ENCODE data around the gene RUNX3. TPM values are rescaled to one million over a fixed set of nuclear protein-coding genes. Genes with fewer than 3 reads are reported as not detected.
"Not testable (repeated sequence)": the region's sequence is repeated elsewhere in the genome, so short reads cannot be mapped to it uniquely, and the experiment has no call there.

Gene RUNX3
- 10 to 100 TPM; 14.7 to 28.7 (median 18.2) TPM for polyA plus RNA-seq (ENCODE audit: low read depth in 6 of 6)

DNA sequence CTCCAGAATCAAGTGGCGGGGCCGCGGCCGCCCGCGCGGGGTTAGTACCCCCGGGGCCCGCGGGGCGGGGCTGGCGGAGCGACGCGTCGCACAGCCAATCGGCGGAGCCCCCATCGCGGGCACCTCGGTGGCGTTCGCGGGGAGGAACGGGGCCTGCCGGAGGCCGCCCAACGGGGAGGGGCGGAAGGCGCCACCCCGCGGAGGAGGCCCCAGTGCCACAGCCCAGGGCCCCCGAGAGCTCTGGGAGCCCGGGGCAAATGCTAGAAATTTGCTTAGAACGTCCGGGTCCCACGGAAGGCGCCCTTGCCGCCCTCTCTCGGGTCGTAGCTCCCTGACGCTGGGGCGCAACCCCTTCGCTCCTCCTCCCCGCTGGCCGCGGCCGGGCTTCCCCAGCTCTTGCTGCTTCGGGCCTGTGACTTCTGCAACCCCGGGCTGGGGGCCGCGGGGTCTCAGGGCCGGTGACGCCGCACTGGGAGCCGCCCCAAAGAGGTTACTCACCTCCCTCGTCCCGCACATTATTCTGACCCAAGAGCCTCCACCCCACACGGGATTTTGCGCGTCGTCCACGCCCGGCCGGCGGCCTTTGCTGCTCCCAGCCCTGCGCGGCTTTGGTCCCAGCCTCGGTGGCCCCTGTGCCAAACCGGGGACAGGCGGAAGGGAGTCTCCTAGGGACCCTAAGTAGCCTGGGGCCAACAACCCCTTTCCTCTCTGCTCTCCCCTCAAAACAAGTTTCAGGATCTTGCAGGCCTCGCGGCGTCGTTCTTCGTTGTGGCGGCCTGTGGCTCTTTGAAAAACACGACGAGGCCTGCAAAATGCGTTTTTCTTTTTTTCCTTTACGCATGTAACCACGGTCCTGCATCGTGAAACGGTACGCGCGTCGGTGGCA is at the start of gene RUNX3:
Gene RUNX3, minus strand, starts transcription at position 17 of the 886 bp plus-strand sequence. CDS start 408 bp downstream, outside the sequence.
- ATAC-seq (ENCODE audit: low read depth in 2 of 2) (peak; percentile 79 to 81), DNase-seq (peak; percentile 96)
- H3K4me3 Mint-ChIP-seq, result peak within 1 kb of the TSS; percentile 97 to 100 (median 99)
- H3K36me3 Mint-ChIP-seq, result peaks cover 0 to 4% of the 10 kb centered on the region in 2 donors
- H3K27me3 Mint-ChIP-seq, result no peaks in the 10 kb centered on the region
- peak within 1 kb of the TSS; percentile 97 to 100 (median 99) for H3K27ac Mint-ChIP-seq
- H3K9me3 Mint-ChIP-seq, result no peaks in the 10 kb centered on the region
- peaks cover 39 to 66% (median 54%) of the 10 kb centered on the region in 3 donors for H3K4me1 Mint-ChIP-seq

DNA sequence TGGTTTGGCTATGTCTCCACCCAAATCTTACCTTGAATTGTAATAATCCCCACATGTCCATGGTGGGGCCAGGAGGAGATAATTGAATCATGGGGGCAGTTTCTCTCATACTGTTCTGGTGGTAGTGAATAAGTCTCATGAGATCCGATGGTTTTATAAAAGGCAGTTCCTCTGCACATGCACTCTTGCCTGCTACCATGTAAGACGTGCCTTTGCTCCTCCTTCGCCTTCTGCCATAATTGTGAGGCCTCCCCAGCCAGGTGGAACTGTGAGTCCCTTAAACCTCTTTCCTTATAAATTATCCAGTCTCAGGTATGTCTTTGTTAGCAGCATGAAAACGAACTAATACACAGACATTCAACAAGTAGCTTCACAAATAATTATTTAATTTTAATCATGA is 49.2 kb upstream of the RUNX3 start:
- peaks cover 6 to 28% of the 10 kb centered on the region in 2 donors for H3K36me3 Mint-ChIP-seq
- H3K4me1 Mint-ChIP-seq, result peaks cover 0 to 11% (median 0%) of the 10 kb centered on the region in 3 donors
- not testable (repeated sequence) for ATAC-seq (ENCODE audit: low read depth in 2 of 2); H3K27ac Mint-ChIP-seq; H3K27me3 Mint-ChIP-seq; H3K4me3 Mint-ChIP-seq; DNase-seq
- peaks cover 21 to 30% (median 28%) of the 10 kb centered on the region in 7 donors for H3K9me3 Mint-ChIP-seq

DNA sequence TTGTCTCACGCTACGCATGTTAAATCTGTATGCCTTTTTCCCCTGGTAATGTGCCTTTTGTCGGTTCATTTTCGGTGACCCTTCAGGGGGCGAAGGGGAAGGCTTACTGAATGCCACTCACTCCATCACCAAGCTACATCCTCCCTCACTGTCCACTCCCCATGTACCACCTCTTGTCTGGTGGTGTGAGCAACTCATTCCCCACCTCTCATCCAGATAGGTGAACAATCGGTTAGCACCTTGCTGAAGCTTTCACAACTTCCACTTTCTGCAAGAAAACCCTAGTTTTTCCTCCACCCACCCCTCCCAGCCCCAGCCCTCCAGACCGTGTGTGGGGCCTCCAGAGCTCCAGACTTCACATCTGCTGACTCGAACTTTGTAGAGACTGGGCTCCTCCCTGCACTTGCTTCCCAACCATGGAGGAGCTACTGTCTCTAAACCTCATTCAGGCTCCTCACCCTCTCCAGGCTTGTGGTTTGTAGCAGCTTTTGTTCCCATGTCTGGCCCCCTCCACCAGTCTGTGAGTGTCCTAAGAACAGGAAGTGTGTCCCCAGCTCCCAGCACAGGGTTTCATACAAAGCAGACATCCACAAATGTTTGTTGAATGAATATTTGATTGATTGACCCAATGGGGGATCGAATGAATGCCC is 48.4 kb upstream of the RUNX3 start:
- H3K9me3 Mint-ChIP-seq, result peaks cover 22 to 32% (median 30%) of the 10 kb centered on the region in 7 donors
- H3K36me3 Mint-ChIP-seq, result peaks cover 9 to 31% of the 10 kb centered on the region in 2 donors
- H3K4me1 Mint-ChIP-seq, result peaks cover 0 to 11% (median 0%) of the 10 kb centered on the region in 3 donors
- H3K27me3 Mint-ChIP-seq, result peaks cover 0 to 8% (median 6%) of the 10 kb centered on the region in 3 donors
- H3K27ac Mint-ChIP-seq, result peak overlapping the region in 2 of 6 donors; percentile 28 to 54
- ATAC-seq (ENCODE audit: low read depth in 2 of 2) (no peak), DNase-seq (no peak)
- H3K4me3 Mint-ChIP-seq, result no peak overlapping the region

DNA sequence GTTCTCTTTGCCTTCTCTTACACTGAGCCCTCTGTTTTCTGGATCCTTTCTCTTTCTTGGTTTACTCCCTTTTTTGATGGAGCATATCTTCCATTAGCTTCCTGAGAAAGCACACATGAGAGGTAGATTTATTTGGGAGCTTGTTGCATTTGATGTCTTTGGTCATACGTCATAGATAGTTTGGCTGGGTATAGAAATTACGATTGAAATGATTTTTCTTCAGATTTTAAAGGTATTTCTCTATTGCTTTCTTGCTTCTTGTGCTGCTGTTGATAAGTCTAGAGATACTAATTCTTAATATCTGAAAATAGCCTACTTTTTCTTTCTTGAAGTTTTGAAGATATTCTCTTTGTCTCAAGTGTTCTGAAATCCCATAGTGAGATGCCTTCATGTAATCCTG is 45.3 kb upstream of the RUNX3 start:
- ATAC-seq (ENCODE audit: low read depth in 2 of 2) (no peak), DNase-seq (no peak)
- H3K27me3 Mint-ChIP-seq, result peaks cover 0 to 11% (median 8%) of the 10 kb centered on the region in 3 donors
- peaks cover 0 to 17% (median 4%) of the 10 kb centered on the region in 3 donors for H3K4me1 Mint-ChIP-seq
- H3K27ac Mint-ChIP-seq, result no peak overlapping the region
- no peak overlapping the region for H3K4me3 Mint-ChIP-seq
- H3K9me3 Mint-ChIP-seq, result peaks cover 24 to 33% (median 30%) of the 10 kb centered on the region in 7 donors
- H3K36me3 Mint-ChIP-seq, result peaks cover 9 to 31% of the 10 kb centered on the region in 2 donors

DNA sequence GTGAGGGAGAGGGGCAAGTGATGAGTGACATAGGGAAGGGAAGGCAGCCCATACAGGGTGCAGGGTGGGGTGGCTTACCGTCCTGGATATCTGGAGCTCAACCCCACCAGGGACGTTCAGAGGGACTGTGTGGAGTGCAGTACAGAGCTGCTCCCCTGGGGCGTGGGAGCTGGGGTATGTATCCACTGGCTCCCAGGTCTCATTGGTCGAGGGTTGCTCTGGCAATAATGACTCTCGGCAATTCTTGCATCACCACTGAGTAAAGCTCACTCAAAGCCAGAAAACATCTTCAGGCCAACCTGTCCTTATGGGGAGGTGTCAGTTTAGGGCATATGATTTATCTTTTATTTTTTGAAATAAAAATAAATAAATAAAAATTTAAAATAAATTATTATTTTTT is 43.2 kb upstream of the RUNX3 start:
- no peak overlapping the region for H3K4me3 Mint-ChIP-seq
- DNase-seq (no peak), ATAC-seq (ENCODE audit: low read depth in 2 of 2) (no peak)
- peaks cover 24 to 33% (median 30%) of the 10 kb centered on the region in 7 donors for H3K9me3 Mint-ChIP-seq
- no peak overlapping the region for H3K27ac Mint-ChIP-seq
- peaks cover 0 to 10% (median 4%) of the 10 kb centered on the region in 3 donors for H3K4me1 Mint-ChIP-seq
- peaks cover 9 to 31% of the 10 kb centered on the region in 2 donors for H3K36me3 Mint-ChIP-seq
- peaks cover 0 to 11% (median 8%) of the 10 kb centered on the region in 3 donors for H3K27me3 Mint-ChIP-seq

DNA sequence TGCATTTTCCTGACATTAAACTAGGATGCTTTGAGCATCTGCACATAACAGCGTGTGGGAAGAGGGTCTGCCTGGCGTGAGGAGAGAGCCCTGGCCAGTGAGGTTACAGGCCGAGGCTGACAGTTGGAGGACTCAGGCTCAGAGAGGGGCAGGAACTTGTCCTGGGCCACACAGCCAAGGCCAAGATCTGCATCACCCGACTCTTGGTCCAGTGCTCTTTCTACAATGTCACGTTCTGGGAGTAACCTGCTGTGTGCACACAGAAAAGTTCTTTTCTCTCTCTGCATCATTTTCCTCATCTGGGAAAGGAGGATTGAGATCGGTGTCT is 42.8 kb upstream of the RUNX3 start:
- H3K4me3 Mint-ChIP-seq, result no peak overlapping the region
- H3K36me3 Mint-ChIP-seq, result peaks cover 9 to 31% of the 10 kb centered on the region in 2 donors
- ATAC-seq (ENCODE audit: low read depth in 2 of 2) (no peak), DNase-seq (no peak)
- H3K9me3 Mint-ChIP-seq, result peaks cover 24 to 31% (median 30%) of the 10 kb centered on the region in 7 donors
- peaks cover 0 to 11% (median 8%) of the 10 kb centered on the region in 3 donors for H3K27me3 Mint-ChIP-seq
- H3K4me1 Mint-ChIP-seq, result peaks cover 0 to 7% (median 4%) of the 10 kb centered on the region in 3 donors
- no peak overlapping the region for H3K27ac Mint-ChIP-seq

DNA sequence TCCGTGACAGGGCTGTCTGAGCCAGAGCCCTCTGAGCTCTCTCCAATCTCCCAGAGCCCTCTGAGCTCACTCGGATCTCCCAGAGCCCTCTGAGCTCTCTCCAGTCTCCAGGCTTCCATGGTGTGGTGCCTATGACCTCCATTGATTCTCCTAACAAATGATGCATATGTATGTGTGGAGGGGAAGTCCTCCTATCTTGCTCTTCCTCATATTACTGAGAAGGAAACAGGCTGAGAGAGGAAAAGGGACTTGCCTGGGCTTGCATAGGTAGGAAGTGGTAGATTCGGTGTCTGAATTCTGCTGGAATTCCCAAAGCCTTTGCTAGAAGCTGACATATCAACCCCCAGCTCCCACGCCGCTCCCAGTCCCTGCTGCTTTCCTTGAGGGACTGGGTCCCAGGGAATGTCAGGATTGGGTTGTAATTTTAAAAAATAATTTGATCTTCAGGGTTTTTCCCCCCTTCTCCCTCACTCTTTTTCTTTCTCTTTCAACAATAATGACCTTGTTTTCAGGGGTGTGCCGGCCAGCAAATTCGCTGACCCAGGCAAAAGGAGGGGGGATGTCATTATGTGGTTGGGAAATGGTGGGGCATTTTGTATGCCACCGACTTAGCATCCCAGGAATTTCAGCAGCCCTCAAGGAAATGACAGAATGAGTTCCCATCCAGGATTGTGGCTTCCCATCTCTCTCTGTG is 42.3 kb upstream of the RUNX3 start:
- H3K27ac Mint-ChIP-seq, result peak overlapping the region in 1 of 6 donors; percentile 87
- peaks cover 0 to 11% (median 8%) of the 10 kb centered on the region in 3 donors for H3K27me3 Mint-ChIP-seq
- peaks cover 0 to 6% (median 4%) of the 10 kb centered on the region in 3 donors for H3K4me1 Mint-ChIP-seq
- peaks cover 23 to 31% (median 29%) of the 10 kb centered on the region in 7 donors for H3K9me3 Mint-ChIP-seq
- no peak for DNase-seq
- no peak for ATAC-seq (ENCODE audit: low read depth in 2 of 2)
- peak overlapping the region in 1 of 8 donors; percentile 31 for H3K4me3 Mint-ChIP-seq
- H3K36me3 Mint-ChIP-seq, result peaks cover 9 to 31% of the 10 kb centered on the region in 2 donors

DNA sequence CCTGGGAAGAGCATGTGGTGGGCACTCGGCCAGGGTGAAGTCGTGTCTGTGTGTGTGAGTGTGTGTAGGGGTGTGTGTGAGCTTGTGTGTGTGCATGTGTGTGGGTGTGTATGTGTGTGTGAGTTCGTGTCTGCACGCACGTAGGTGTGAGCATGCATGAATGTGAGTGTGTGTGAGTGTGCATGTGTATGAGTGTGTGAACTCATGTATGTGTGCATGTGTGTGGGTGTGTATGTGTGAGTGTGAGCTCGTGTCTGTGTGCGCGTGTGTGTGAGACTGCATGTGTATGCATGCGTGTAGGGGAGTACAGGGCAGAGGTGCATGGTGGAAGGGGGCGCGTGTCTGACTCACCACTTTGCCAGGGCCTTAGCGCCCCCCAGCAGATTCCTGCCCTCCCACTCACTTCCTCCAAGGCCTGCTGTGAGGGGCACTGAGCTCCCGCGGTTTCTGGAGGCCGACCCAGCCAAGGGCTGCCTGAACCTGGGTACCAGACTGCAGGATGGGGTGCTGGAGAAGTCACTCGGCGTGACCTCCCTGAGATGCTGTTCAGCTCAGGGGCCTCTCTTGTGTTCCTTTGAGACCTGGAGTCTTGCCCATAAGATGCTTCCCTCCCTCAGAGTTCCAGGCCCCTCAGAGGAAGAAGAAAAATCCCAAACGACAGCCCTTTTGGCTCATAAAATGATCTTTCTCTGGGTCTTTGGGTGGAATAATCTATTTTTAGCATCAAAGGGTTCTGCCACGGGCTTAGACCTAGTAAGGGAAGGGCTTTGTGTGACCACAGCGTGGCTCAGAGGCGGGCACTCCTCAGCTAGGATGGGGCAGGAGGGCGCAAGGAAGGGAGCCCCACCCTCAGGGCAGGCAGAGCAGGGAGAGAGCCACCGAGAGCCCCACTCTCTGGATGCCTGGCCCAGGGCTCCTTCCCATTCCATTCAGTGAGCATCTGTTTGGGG is 41.1 kb upstream of the RUNX3 start:
- Mint-ChIP-seq H3K4me3 (no peak overlapping the region), H3K9me3 (peaks cover 18 to 23% (median 21%) of the 10 kb centered on the region in 7 donors), H3K4me1 (peaks cover 0 to 6% (median 4%) of the 10 kb centered on the region in 3 donors), H3K27ac (peak overlapping the region in 2 of 6 donors; percentile 5 to 60), H3K27me3 (peaks cover 0 to 5% (median 0%) of the 10 kb centered on the region in 3 donors), H3K36me3 (peaks cover 9 to 22% of the 10 kb centered on the region in 2 donors)
- ATAC-seq (ENCODE audit: low read depth in 2 of 2), result no peak
- no peak for DNase-seq

DNA sequence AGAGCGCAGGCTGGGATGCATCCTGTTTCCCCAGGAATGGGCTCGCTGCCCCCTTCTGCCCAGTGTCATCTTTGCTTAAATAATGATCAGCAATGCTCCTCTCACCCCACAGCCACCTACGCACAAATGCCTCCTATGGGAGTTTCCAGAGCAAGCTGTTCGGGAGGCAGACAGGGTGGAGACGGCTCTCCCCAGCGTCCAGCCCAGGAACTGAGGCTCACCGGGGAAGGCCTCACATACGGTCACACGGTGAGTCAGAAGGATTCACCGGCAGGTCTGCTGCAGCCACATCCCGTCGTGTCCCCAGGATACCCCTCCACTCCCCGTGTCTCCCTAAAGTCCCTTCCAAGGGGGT is 40.3 kb upstream of the RUNX3 start:
- no peak for DNase-seq
- ATAC-seq (ENCODE audit: low read depth in 2 of 2), result no peak
- H3K27ac Mint-ChIP-seq, result peak overlapping the region in 1 of 6 donors; percentile 60
- H3K27me3 Mint-ChIP-seq, result peaks cover 0 to 5% (median 0%) of the 10 kb centered on the region in 3 donors
- H3K36me3 Mint-ChIP-seq, result peaks cover 9 to 15% of the 10 kb centered on the region in 2 donors
- H3K4me3 Mint-ChIP-seq, result no peak overlapping the region
- H3K4me1 Mint-ChIP-seq, result peaks cover 4 to 10% (median 5%) of the 10 kb centered on the region in 3 donors
- peaks cover 12 to 14% (median 14%) of the 10 kb centered on the region in 7 donors for H3K9me3 Mint-ChIP-seq

DNA sequence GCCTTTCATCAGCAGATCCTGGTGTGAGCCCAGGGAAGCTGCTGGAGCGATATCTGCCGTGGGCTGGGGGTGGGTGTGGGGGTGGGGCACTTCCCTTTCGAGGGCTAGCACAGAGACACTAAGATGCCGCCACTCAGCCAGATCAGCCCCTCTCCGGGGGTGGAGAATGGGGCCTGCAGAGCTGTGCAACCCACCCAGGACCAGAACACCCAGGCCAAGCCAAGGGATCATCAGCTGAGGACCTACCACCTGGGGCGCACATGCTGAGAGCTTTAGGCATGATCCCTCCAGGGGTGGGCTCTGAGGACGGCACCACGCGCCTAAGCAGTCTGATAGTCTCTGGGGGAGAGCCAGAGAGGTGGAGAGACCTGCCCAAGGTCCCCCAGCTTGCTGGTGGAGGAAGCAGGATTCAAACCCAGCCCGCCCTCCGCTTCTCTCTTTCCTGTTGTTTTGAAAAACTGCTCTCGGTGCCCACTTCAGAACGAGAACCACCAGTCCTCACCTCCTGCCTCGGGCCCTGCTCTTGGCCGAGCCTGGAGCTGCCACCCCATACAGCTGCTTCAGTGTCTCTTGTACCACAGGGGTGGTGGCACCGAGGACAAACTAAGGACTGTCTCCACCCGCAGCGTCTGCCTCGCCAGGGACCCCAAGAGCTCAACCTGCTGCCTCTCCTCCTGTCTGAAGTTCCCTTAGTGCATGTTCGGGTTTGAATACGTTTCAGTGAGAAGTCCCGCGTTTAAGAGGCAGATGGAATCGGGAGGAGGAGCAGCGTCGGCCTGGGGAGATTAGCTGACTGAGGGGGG is 39.7 kb upstream of the RUNX3 start:
- Mint-ChIP-seq H3K27ac (no peak overlapping the region), H3K4me1 (peaks cover 8 to 15% (median 11%) of the 10 kb centered on the region in 3 donors), H3K4me3 (no peak overlapping the region), H3K9me3 (peaks cover 7 to 9% (median 8%) of the 10 kb centered on the region in 7 donors), H3K27me3 (peaks cover 0 to 5% (median 0%) of the 10 kb centered on the region in 3 donors), H3K36me3 (peaks cover 8 to 9% of the 10 kb centered on the region in 2 donors)
- DNase-seq (no peak), ATAC-seq (ENCODE audit: low read depth in 2 of 2) (no peak)

DNA sequence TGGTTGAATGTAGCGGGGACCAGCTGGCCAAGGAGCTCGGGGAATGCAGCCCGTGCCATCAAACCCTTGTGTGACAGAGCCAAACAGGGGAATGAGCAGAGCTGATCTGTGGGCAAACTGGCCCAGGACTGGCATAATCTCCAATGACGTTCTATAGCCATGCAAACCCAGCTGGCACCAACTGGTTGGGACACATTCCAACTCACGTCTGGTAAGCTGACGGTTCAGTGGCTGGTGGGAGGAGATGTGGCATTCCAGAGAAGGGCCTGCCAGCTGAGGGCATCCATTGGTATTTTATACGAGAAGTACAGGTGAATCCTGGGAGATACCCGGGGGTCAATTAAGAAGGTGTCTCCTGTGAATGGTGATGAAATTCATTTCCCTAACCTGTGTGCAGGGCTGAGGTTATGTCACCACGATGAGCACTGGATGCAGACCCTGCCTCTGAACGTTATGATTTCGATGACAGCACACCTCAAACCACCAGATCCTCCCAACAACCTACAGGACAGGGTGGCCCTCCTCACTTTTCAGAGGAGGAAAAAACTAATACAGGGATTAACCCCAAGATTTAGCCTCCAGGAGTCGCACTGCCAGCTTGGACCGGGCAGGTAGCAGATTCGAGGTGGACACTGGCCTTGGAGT is 39.0 kb upstream of the RUNX3 start:
- ATAC-seq (ENCODE audit: low read depth in 2 of 2) (no peak), DNase-seq (no peak)
- peak overlapping the region in 1 of 6 donors; percentile 66 for H3K27ac Mint-ChIP-seq
- H3K4me3 Mint-ChIP-seq, result no peak overlapping the region
- peaks cover under 1 to 2% (median 1%) of the 10 kb centered on the region in 7 donors for H3K9me3 Mint-ChIP-seq
- H3K4me1 Mint-ChIP-seq, result peaks cover 12 to 22% (median 16%) of the 10 kb centered on the region in 3 donors
- peaks cover 0 to 5% (median 0%) of the 10 kb centered on the region in 3 donors for H3K27me3 Mint-ChIP-seq
- peaks cover under 1 to 2% of the 10 kb centered on the region in 2 donors for H3K36me3 Mint-ChIP-seq
